Measurements from ENCODE around the gene P2RY13.

Gene P2RY13

GRCh38 chr3:151319628-151320027 is 9.7 kb downstream of the P2RY13 start:
- DNase-seq, result no peak

DNA sequence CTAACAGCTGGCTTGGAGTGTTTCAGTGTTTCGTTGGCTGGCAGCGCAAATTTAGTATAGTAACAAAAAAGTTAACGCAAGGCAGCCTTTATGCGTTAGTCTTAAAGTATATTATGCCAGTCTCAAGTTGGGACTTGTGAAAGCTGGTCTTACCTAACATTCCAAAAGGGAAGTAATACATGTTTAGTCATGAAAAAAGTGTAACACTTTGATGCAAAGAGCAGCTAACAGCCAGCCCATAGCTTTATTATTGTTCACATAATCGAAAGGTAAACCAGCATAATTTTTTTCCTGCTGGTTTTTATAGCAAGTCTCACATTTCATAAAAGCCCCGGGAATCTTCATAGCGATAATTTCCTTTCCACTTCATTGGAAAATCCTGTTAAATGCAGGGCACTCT is 10.4 kb downstream of the P2RY13 start:
- DNase-seq, result no peak

- DNase-seq, result no peak
These were observed 11.0 kb downstream of the P2RY13 start for GRCh38 chr3:151318313-151318712.

GRCh38 chr3:151316267-151316991 is 12.9 kb downstream of the P2RY13 start, which contains the start of gene GPR87:
GPR87 (minus strand) TSS chr3:151316820; CDS start chr3:151300100, 16,720 bp downstream.
- DNase-seq, result peak; percentile 27

- no peak for DNase-seq
These were observed 13.5 kb downstream of the P2RY13 start for GRCh38 chr3:151315846-151316245.

- no peak for DNase-seq
These were observed 14.2 kb downstream of the P2RY13 start for GRCh38 chr3:151315136-151315535.

DNA sequence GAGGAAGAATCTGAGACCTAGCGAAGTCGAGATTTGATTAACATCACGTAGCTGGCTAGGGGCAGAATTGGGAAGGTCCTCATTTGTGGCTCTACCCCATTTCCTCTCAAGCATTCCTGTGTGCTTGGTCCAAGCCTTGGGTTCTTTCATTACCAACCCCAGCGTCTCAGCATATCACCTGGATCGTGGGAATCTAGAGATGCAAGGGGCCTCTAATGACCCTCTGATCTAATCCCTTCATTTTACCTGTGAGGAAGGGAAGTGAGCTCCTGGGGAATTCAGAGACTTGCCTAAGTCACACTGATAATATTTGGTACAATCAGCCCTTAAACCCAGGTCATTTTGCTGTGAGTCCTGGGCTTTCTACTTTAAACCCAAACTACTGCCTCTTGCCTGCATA is 14.8 kb downstream of the P2RY13 start:
- no peak for DNase-seq

GRCh38 chr3:151314137-151314536 is 15.2 kb downstream of the P2RY13 start:
- DNase-seq, result no peak

- DNase-seq, result no peak
These were observed 16.4 kb downstream of the P2RY13 start for GRCh38 chr3:151312972-151313371.

- DNase-seq, result no peak
These were observed 19.8 kb downstream of the P2RY13 start for GRCh38 chr3:151309566-151309965.

DNA sequence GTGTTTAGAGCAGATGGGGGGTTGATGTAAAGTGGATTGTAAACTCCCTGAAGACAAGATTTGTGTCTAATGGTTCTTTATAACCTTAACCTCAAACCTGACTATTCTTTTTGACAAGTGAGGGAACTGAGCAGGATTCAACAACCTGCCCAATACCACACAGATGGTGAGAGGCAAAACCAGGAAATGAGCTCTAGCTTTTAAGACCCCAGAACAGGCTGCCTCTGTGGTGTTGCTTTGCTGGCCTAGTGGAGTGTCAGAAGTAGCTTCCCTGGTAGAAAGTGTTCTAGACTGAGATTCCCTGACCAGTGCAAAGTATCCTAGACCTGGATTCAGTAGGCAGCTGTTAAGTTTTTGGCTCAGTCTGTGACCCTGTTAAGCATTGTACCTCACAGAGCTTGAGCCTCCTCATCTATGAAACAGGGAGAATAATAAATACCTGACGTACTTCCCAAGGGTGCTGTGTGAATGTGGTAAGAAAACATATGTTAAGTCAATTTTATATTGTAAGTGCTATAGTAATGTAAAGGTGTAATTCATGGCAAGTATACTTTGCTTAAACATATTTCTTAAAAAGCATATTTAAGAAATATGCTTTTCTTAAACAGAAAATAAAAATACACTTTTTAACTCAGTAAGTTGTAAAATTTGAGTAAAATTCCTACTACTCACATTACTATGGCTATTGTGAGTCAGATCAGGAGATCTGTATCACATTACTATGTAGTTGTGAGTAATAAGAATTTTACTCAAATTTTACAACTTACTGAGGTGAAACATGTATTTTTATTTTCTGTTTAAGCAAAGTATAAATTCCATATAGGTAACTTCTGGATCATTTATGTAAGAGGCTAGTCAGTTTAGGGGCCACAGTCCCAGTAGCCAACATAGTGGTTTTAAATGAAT is 21.5 kb downstream of the P2RY13 start:
- DNase-seq, result no peak

- DNase-seq, result no peak
These were observed 22.2 kb downstream of the P2RY13 start for GRCh38 chr3:151307131-151307530.

GRCh38 chr3:151306168-151306810 is 23.1 kb downstream of the P2RY13 start:
- DNase-seq, result no peak

GRCh38 chr3:151305775-151306151 is 23.6 kb downstream of the P2RY13 start:
- DNase-seq, result no peak

- DNase-seq, result peak; percentile 35
These were observed 24.1 kb downstream of the P2RY13 start for GRCh38 chr3:151305060-151305774.

DNA sequence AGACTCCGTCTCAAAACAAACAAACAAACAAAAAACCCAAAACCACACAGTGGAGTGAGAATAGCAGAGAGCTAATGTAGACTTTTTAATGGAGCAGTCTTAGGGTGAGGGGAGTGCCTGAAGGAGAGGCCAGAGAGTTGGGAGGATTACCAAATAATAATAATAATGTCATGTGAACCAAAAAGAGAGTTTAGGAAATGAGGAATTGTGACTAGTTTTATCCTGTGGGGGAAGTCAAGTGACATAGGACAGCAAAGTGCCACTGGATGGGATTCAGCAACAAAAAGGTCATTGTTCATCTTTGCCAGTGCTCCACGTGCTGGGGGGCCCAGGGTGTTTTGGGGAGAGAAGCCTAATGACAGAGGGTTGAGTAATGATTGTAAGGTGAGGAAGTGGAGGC is 25.6 kb downstream of the P2RY13 start:
- DNase-seq, result peak; percentile 14

GRCh38 chr3:151301787-151302186 is 27.6 kb downstream of the P2RY13 start:
- DNase-seq, result no peak

GRCh38 chr3:151300539-151300938 is 28.8 kb downstream of the P2RY13 start:
- no peak for DNase-seq

DNA sequence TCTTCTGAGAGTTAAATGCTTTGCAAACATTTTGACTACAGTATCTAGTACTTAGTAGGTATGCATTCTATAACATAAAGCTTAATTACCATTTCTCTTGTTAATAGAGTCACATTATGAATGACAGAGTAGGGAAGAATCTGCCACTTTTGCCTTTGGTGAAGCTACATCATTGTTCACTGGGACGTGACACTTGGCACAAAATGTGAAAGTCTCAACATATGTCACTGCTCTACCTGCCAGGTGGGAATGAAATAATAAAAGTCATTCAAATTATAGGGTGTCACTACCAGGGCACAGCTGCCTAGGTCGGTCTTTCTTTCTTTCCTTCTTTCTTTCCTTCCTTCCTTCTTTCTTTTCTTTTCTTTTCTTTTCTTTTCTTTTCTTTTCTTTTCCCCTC is 30.3 kb downstream of the P2RY13 start:
- no peak for DNase-seq

GRCh38 chr3:151297429-151297828 is 31.9 kb downstream of the P2RY13 start:
- no peak for DNase-seq

GRCh38 chr3:151296226-151296625 is 33.1 kb downstream of the P2RY13 start:
- no peak for DNase-seq

- DNase-seq, result no peak
These were observed 36.2 kb downstream of the P2RY13 start for GRCh38 chr3:151293127-151293526.

DNA sequence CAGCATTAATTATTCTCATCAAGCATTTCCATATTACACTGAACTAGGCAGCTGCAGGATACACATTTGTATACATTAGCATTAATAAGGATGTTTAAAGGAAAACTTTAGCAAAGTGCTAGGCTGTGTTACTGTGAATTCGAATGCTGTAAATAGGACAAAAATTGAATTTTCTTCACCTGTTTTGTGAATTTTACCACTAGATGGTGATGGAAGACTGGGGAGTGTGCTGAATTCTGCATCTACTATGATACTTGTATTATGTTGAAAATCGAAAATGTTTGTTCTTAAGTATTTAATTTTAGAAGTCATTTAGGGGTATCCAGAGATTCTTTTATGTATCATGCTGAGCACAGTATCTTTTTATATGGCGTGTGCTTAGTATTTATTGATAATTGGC is 38.7 kb downstream of the P2RY13 start:
- no peak for DNase-seq

Data from activated naive CD4-positive, alpha-beta T cell treated with Interleukin-2 at 50 U/mL for 16 hours (primary cell).